ENCODE data around the gene BORCS5. TPM values are rescaled to one million over a fixed set of nuclear protein-coding genes. Genes with fewer than 3 reads are reported as not detected.
"Not testable (repeated sequence)": the region's sequence is repeated elsewhere in the genome, so short reads cannot be mapped to it uniquely, and the experiment has no call there.

BORCS5 gene
- total RNA-seq, 2 experiments from 2014 or later: 10.4 to 22.9 TPM

DNA sequence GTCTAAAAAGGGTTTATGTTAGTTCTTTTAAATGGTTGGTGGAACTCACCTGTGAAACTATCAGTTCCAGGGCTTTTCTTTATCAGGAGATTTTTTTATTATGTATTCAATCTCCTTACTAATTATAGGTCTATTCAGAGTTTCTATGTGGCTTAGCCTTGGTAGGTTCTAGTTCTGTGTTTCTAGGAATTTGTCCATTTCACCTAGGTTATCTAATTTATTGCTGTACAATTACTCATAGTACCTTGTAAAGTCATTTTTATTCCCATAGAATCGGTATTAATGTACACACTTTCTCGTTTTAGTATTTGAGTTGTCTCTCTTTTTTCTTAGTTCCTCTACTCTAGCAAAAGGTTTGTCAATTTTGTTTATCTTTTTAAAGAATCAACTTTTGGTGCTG lies 59.0 kb downstream of the BORCS5 start:
- CTCF ChIA-PET (ENCODE audit: unreplicated experiment): no interaction called here
- intact Hi-C loops (cut with micrococcal nuclease; ENCODE audit: unreplicated experiment): no loop called here
- no peaks in the 10 kb centered on the region for H3K9me2 ChIP-seq (ENCODE audit: insufficient read depth, low read length)
- no TSS peak for BruUV-seq (replicated peaks)
- no peaks in the 10 kb centered on the region for H3K4me1 ChIP-seq (ENCODE audit: insufficient read depth, low read length, poor library complexity, severe bottlenecking)
- no peaks in the 10 kb centered on the region for H3K36me3 ChIP-seq (ENCODE audit: insufficient read depth, low read length)
- POLR2A ChIA-PET: no interaction called here
- no peaks in the 10 kb centered on the region for H3K9me3 ChIP-seq (ENCODE audit: low read length)
- no peak overlapping the region for H3K4me2 ChIP-seq (ENCODE audit: low read length)
- no peak for DNase-seq (ENCODE audit: low spot score)
- no peak for TF ChIP-seq EZH2phosphoT487 (IDR thresholded peaks at IDR 0.05; ENCODE audit: borderline replicate concordance, low read depth, low read length)
- TF ChIP-seq, protein P1, sequence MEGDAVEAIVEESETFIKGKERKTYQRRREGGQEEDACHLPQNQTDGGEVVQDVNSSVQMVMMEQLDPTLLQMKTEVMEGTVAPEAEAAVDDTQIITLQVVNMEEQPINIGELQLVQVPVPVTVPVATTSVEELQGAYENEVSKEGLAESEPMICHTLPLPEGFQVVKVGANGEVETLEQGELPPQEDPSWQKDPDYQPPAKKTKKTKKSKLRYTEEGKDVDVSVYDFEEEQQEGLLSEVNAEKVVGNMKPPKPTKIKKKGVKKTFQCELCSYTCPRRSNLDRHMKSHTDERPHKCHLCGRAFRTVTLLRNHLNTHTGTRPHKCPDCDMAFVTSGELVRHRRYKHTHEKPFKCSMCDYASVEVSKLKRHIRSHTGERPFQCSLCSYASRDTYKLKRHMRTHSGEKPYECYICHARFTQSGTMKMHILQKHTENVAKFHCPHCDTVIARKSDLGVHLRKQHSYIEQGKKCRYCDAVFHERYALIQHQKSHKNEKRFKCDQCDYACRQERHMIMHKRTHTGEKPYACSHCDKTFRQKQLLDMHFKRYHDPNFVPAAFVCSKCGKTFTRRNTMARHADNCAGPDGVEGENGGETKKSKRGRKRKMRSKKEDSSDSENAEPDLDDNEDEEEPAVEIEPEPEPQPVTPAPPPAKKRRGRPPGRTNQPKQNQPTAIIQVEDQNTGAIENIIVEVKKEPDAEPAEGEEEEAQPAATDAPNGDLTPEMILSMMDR (conservative IDR thresholded peaks at IDR 0.05; ENCODE audit: low read length): no peak
- H3K4me3 ChIP-seq (ENCODE audit: low read depth, low read length, poor library complexity, severe bottlenecking): no peak overlapping the region
- H3K79me2 ChIP-seq (ENCODE audit: insufficient read depth, low read depth, low read length): no peaks in the 10 kb centered on the region
- no peak overlapping the region for H3K27ac ChIP-seq (ENCODE audit: low read depth, low read length, poor library complexity, severe bottlenecking)
- H2AFZ ChIP-seq (ENCODE audit: low read length): no peak overlapping the region
- no peaks in the 10 kb centered on the region for H4K20me1 ChIP-seq (ENCODE audit: insufficient read depth, low read length)

- POLR2A ChIA-PET; intact Hi-C loops (cut with micrococcal nuclease; ENCODE audit: unreplicated experiment); CTCF ChIA-PET (ENCODE audit: unreplicated experiment): not testable (repeated sequence)
Observed at GRCh38 chr12:12419165-12419564, 62.3 kb downstream of the BORCS5 start.

GRCh38 chr12:12423367-12423766 lies 66.5 kb downstream of the BORCS5 start:
- Histone ChIP-seq H3K4me1 (ENCODE audit: insufficient read depth, low read length, poor library complexity, severe bottlenecking) (no peaks in the 10 kb centered on the region), H3K9me3 (ENCODE audit: low read length) (no peaks in the 10 kb centered on the region; the same call in 1 of the 2 replicates), H2AFZ (ENCODE audit: low read length) (no peak overlapping the region), H3K9me2 (ENCODE audit: insufficient read depth, low read length) (no peaks in the 10 kb centered on the region), H3K27ac (ENCODE audit: low read depth, low read length, poor library complexity, severe bottlenecking) (no peak overlapping the region), H3K79me2 (ENCODE audit: insufficient read depth, low read depth, low read length) (no peaks in the 10 kb centered on the region), H3K36me3 (ENCODE audit: insufficient read depth, low read length) (no peaks in the 10 kb centered on the region), H3K4me2 (ENCODE audit: low read length) (no peak overlapping the region), H3K4me3 (ENCODE audit: low read depth, low read length, poor library complexity, severe bottlenecking) (no peak overlapping the region), H4K20me1 (ENCODE audit: insufficient read depth, low read length) (no peaks in the 10 kb centered on the region)
- no peak for DNase-seq (ENCODE audit: low spot score)
- CTCF ChIA-PET (ENCODE audit: unreplicated experiment): no interaction called here
- no TSS peak for BruUV-seq (replicated peaks)
- intact Hi-C loops (cut with micrococcal nuclease; ENCODE audit: unreplicated experiment): no loop called here
- POLR2A ChIA-PET: interaction anchor here (1.1 kb wide), 1 partner anchor 139 kb away, joined by 3 read pairs; the partner anchor contains the start of gene DUSP16
- TF ChIP-seq, protein P1 (conservative IDR thresholded peaks at IDR 0.05; ENCODE audit: low read length): no peak
- no peak for TF ChIP-seq EZH2phosphoT487 (IDR thresholded peaks at IDR 0.05; ENCODE audit: borderline replicate concordance, low read depth, low read length)

More at GRCh38 chr12:12419165-12419564, 62.3 kb downstream of the BORCS5 start:
- not testable (repeated sequence) for H3K4me3 ChIP-seq (ENCODE audit: low read depth, low read length, poor library complexity, severe bottlenecking); H2AFZ ChIP-seq (ENCODE audit: low read length); H3K9me2 ChIP-seq (ENCODE audit: insufficient read depth, low read length); H3K4me1 ChIP-seq (ENCODE audit: insufficient read depth, low read length, poor library complexity, severe bottlenecking); H3K79me2 ChIP-seq (ENCODE audit: insufficient read depth, low read depth, low read length); DNase-seq (ENCODE audit: low spot score); H4K20me1 ChIP-seq (ENCODE audit: insufficient read depth, low read length); H3K9me3 ChIP-seq (ENCODE audit: low read length); H3K4me2 ChIP-seq (ENCODE audit: low read length); H3K36me3 ChIP-seq (ENCODE audit: insufficient read depth, low read length); BruUV-seq (replicated peaks); H3K27ac ChIP-seq (ENCODE audit: low read depth, low read length, poor library complexity, severe bottlenecking)
